HG03135 (cell line): ENCODE results near the gene BRICD5.
"Not testable (repeated sequence)": the region's sequence is repeated elsewhere in the genome, so short reads cannot be mapped to it uniquely, and the experiment has no call there.

Experiments used
- ATAC-seq: cut with Tn5 transposase; IDR thresholded peaks from one replicate; pipeline ENCODE4 v1.9.1; 2021; ENCODE audit warnings: mild to moderate bottlenecking, moderate library complexity; ENCODE audit not compliant: unreplicated experiment

Gene BRICD5

GRCh38 chr16:2223221-2223941, 12.7 kb upstream of the BRICD5 start, which contains the start of gene E4F1:
TSS of gene E4F1 (plus strand) at chr16:2223591. CDS start at chr16:2223614, 23 bp downstream.
- peak; percentile 94 for ATAC-seq

DNA sequence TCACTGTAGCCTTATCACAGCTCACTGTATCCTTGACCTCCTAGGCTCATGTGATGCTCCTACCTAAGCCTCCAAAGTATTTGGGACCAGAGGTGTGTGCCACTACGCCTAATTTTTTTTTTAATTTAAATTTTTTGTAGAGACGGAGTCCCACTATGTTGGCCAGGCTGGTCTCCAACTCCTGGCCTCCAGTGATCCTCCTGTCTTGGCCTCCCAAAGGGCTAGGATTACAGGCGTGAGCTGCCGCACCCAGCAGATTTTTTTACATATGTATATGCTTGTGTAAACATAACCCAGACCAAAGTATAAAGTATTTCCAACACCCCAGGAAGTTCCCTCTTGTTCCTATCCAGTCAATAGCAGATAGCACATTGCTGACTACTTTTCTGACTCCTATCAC, 5.7 kb upstream of the BRICD5 start:
- ATAC-seq: no peak

- ATAC-seq: peak; percentile 74
Observed at GRCh38 chr16:2214719-2214968, 4.0 kb upstream of the BRICD5 start, which contains the start of gene PGP. TSS of gene PGP (minus strand) at chr16:2214840. CDS start at chr16:2214777, 63 bp downstream.

- ATAC-seq: peak; percentile 1
Observed at GRCh38 chr16:2213817-2214718, 3.4 kb upstream of the BRICD5 start.

GRCh38 chr16:2212362-2213324, 2.0 kb upstream of the BRICD5 start:
- no peak for ATAC-seq

DNA sequence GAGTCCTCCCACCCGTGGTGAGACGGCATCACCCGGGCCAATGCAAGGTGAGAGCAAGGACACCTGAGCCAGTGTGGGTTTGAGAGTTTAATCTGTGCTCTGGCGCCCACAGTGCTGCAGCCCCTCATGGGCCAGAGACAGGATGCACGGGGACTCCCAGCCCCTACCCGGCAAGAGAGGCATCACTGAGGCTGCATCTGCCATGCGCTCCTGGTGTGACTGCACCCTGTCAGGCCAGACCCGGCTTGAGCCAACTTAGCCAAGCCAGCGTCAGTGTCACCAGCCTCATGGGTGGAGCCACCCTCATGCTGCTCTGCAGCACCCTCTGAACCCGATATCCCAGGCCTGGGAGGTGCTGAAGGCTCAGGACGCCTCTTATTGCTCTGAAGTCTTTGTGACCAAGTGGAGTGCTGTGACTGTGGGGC, 1.3 kb upstream of the BRICD5 start:
- ATAC-seq: no peak

GRCh38 chr16:2210009-2210332, 692 bp downstream of the BRICD5 start:
- ATAC-seq: no peak

GRCh38 chr16:2209258-2210008, 1.2 kb downstream of the BRICD5 start:
- ATAC-seq: no peak

- no peak for ATAC-seq
Observed at GRCh38 chr16:2208772-2209171, 1.9 kb downstream of the BRICD5 start.

DNA sequence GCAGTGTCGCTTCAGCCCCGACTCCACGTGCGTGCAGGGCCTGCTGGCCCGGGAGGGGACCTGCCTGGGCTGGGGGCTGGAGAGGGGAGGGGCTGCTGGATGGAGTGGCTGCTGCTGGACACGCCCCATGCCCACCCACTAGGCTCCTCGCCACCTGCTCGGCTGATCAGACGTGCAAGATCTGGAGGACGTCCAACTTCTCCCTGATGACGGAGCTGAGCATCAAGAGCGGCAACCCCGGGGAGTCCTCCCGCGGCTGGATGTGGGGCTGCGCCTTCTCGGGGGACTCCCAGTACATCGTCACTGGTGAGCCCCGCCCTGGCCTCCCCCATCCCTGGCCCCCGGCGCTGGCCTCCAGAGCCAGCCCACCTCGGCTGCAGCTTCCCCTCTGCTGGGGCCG, 2.4 kb downstream of the BRICD5 start:
- ATAC-seq: no peak

GRCh38 chr16:2207872-2208271, 2.8 kb downstream of the BRICD5 start:
- ATAC-seq: no peak

GRCh38 chr16:2206780-2207433, 3.8 kb downstream of the BRICD5 start:
- no peak for ATAC-seq

- no peak for ATAC-seq
Observed at GRCh38 chr16:2206420-2206779, 4.3 kb downstream of the BRICD5 start.

DNA sequence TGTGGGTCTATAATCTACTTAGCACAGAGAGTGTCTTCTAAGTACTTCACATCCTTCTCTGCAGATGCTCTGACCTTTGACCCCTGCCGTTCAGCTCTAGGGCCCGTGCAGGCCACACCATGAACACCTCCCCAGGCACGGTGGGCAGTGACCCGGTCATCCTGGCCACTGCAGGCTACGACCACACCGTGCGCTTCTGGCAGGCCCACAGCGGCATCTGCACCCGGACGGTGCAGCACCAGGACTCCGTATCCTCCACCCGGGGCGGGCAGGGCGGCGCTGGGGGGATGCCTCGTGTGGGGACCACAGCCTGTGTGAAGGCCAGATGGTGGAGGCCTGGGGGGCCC, 4.7 kb downstream of the BRICD5 start:
- ATAC-seq: peak; percentile 3

- peak; percentile 71 for ATAC-seq
Observed at GRCh38 chr16:2205104-2205966, 5.3 kb downstream of the BRICD5 start, which contains the start of gene MLST8. TSS of gene MLST8 (plus strand) at chr16:2205454. CDS start at chr16:2206086, 632 bp downstream.

- ATAC-seq: no peak
Observed at GRCh38 chr16:2204416-2205103, 6.1 kb downstream of the BRICD5 start.

DNA sequence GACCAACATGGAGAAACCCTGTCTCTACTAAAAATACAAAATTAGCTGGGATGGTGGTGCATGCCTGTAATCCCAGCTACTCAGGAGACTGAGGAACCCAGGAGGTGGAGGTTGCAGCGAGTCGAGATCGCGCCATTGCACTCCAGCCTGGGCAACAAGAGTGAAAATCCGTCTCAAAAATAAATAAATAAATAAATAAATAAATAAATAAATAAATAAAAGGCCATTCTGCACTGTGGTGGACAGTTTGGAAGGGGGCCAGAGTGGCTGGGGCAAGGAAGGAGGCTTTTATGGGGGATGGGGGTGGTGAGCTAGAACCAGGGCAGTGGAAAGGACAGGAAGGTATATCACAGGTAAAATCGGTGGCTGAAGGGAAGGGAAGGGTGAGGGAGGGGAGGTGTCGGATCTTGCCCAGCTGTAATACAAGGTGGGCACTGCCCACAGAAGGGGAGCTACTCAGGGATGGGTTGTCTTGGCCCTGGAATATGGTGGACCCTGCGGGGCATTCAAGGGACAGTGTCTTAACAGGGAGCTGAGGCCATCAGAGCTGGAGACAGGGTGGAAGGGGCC, 7.5 kb downstream of the BRICD5 start:
- not testable (repeated sequence) for ATAC-seq

GRCh38 chr16:2200313-2200712, 10.3 kb downstream of the BRICD5 start:
- no peak for ATAC-seq
